Stimulated activated CD4-positive, alpha-beta T cell treated with anti-CD3 and anti-CD28 coated beads, Interleukin-4, amount 100 ng/mL, for 24 hours (primary cell): ENCODE measurements around the gene ACTRT1.

Source experiments
- DNase-seq: peaks from one replicate; pipeline ENCODE4 v3.0.0-alpha.2; 2020

The ACTRT1 gene

GRCh38 chrX:128052303-128052702 lies at the start of gene ACTRT1:
TSS of gene ACTRT1 (minus strand) at chrX:128052403. CDS start at chrX:128052206, 197 bp downstream.
- DNase-seq = no peak

GRCh38 chrX:128078545-128078944 lies 26.3 kb upstream of the ACTRT1 start:
- no peak for DNase-seq

GRCh38 chrX:128057421-128057820 lies 5.2 kb upstream of the ACTRT1 start:
- no peak for DNase-seq

GRCh38 chrX:128051526-128051925 lies 677 bp downstream of the ACTRT1 start:
- no peak for DNase-seq

GRCh38 chrX:128035318-128035717 lies 16.9 kb downstream of the ACTRT1 start:
- no peak for DNase-seq

- DNase-seq = no peak
Measured at GRCh38 chrX:128021566-128021965, 30.6 kb downstream of the ACTRT1 start.

GRCh38 chrX:128020701-128021100 lies 31.5 kb downstream of the ACTRT1 start:
- DNase-seq = no peak

- no peak for DNase-seq
Measured at GRCh38 chrX:128019218-128019617, 33.0 kb downstream of the ACTRT1 start.

GRCh38 chrX:128012015-128012414 lies 40.2 kb downstream of the ACTRT1 start:
- DNase-seq = no peak

- no peak for DNase-seq
Measured at GRCh38 chrX:128007882-128008281, 44.3 kb downstream of the ACTRT1 start.
